Motor neuron (in vitro differentiated cells): ENCODE data around the gene ZG16. TPM values are rescaled to one million over a fixed set of nuclear protein-coding genes. Genes with fewer than 3 reads are reported as not detected.

Experiments
- ATAC-seq, 8 experiments: fragments of 200-7000 bp; cut with Tn5 transposase; replicated peaks in 6 of 8; 2 replicates each; pipeline ENCODE4 v1.8.0; 2021; ENCODE audit warnings: mild to moderate bottlenecking in 8 of 8, moderate library complexity in 8 of 8
- H3K27ac ChIP-seq, 2 donors: fragments of 250-450 bp; sonication (Bioruptor Pico); 2 replicates each; pipeline ENCODE4 v1.9.0; 2021; ENCODE audit warnings: antibody characterized with exemption in 2 of 2, mild to moderate bottlenecking in 2 of 2, moderate library complexity in 1 of 2
- H3K4me1 ChIP-seq, 2 donors: fragments of 250-450 bp; sonication (Bioruptor Pico); replicated peaks in 1 of 2; 2 replicates each; pipeline ENCODE4 v1.6.1; 2021; ENCODE audit warnings: antibody characterized with exemption in 2 of 2, mild to moderate bottlenecking in 2 of 2, moderate library complexity in 1 of 2
- H3K4me3 ChIP-seq, 5 donors: fragments of 250-450 bp; sonication (Bioruptor Pico); 2 replicates each; pipeline ENCODE4 v1.9.0; 2021; ENCODE audit warnings: antibody characterized with exemption in 5 of 5, mild to moderate bottlenecking in 5 of 5, moderate library complexity in 4 of 5
- WGBS, 10 experiments: fragments of 450-650 bp; shearing (Covaris generic); methylation state at CpG; one replicate each; pipeline ENCODE4 v1.0.0; 2022; 5-methylcytosine and 5-hydroxymethylcytosine counted together
- in situ Hi-C, 9 experiments: fragments of 400-800 bp; cut with MboI; loops; one replicate each; pipeline ENCODE4 v1.15.0; 2021; ENCODE audit warnings: low sequenced_read_pairs in 9 of 9, low pct_unique_long_range_greater_than_20kb in 2 of 9; ENCODE audit not compliant: unreplicated experiment in 9 of 9
- total RNA-seq, 8 experiments: library from RNA; unstranded; fragments of 300-600 nt; gene quantifications; 2 replicates each; pipeline versions ENCODE4 v1.2.3 to v1.2.4, GENCODE V29; 2022

Gene ZG16
- total RNA-seq, 8 experiments from 2014 or later = 0.08 to 0.19 (median 0.10) TPM; not detected in 3

- in situ Hi-C loops = loop anchor here in 4 of 9 experiments (25.0 kb wide), 2 partner anchors 96 to 196 kb away; partner anchors contain the start of genes C16orf92 (in 3 of the 4), DOC2A (in 3 of the 4) and ASPHD1 (in 1 of the 4)
Observed at GRCh38 chr16:29815793-29816693, 38.0 kb downstream of the ZG16 start, which contains the start of gene PAGR1. Gene PAGR1 (plus strand): TSS chr16:29816152. CDS start chr16:29816526, 374 bp downstream.

GRCh38 chr16:29816694-29817441 lies 38.8 kb downstream of the ZG16 start:
- ATAC-seq = peak; percentile 7 to 30 (median 10)
- peak overlapping the region; percentile 96 to 97 for H3K27ac ChIP-seq
- H3K4me1 ChIP-seq = peaks cover 12 to 33% of the 10 kb centered on the region in 2 donors
- in situ Hi-C loops = loop anchor here in 4 of 9 experiments (25.0 kb wide), 2 partner anchors 95 to 195 kb away; partner anchors contain the start of genes C16orf92 (in 3 of the 4), DOC2A (in 3 of the 4) and ASPHD1 (in 1 of the 4)
- 0 to 16% (median 0%) methylated on average over 1 to 17 of the region's 37 CpGs; no CpG with 5 or more reads in 5 of the 10 experiments for WGBS, 10 experiments
- peak overlapping the region; percentile 49 to 86 (median 72) for H3K4me3 ChIP-seq

More at GRCh38 chr16:29815793-29816693, 38.0 kb downstream of the ZG16 start, which contains the start of gene PAGR1:
- H3K4me3 ChIP-seq = peak within 1 kb of the TSS; percentile 49 to 86 (median 72)
- H3K4me1 ChIP-seq = peaks cover 12 to 33% of the 10 kb centered on the region in 2 donors
- ATAC-seq = peak; percentile 48 to 70 (median 62)
- H3K27ac ChIP-seq = peak within 1 kb of the TSS; percentile 96 to 97
- WGBS, 10 experiments = 0 to 2% (median 1%) methylated on average over 4 to 26 of the region's 70 CpGs; no CpG with 5 or more reads in 1 of the 10 experiments

- 68 to 100% (median 95%) methylated on average over 1 to 4 of the region's 4 CpGs; no CpG with 5 or more reads in 1 of the 10 experiments for WGBS, 10 experiments
Observed at GRCh38 chr16:29818082-29818481, 40.0 kb downstream of the ZG16 start.

GRCh38 chr16:29819506-29819905 lies 41.5 kb downstream of the ZG16 start:
- Histone ChIP-seq H3K4me1 (peaks cover 7 to 19% of the 10 kb centered on the region in 2 donors), H3K4me3 (no peak overlapping the region), H3K27ac (no peak overlapping the region)
- ATAC-seq = no peak
- WGBS, 10 experiments = 71 to 90% (median 83%) methylated on average over 2 to 6 of the region's 15 CpGs; no CpG with 5 or more reads in 6 of the 10 experiments
- in situ Hi-C loops = loop anchor here in 4 of 9 experiments (25.0 kb wide), 2 partner anchors 93 to 193 kb away; partner anchors contain the start of genes C16orf92 (in 3 of the 4), DOC2A (in 3 of the 4) and ASPHD1 (in 1 of the 4)

More at GRCh38 chr16:29818082-29818481, 40.0 kb downstream of the ZG16 start:
- ATAC-seq = no peak
- H3K27ac ChIP-seq = no peak overlapping the region
- no peak overlapping the region for H3K4me3 ChIP-seq
- in situ Hi-C loops = loop anchor here in 4 of 9 experiments (25.0 kb wide), 2 partner anchors 94 to 194 kb away; partner anchors contain the start of genes C16orf92 (in 3 of the 4), DOC2A (in 3 of the 4) and ASPHD1 (in 1 of the 4)
- peaks cover 12 to 33% of the 10 kb centered on the region in 2 donors for H3K4me1 ChIP-seq

GRCh38 chr16:29820271-29820701 lies 42.2 kb downstream of the ZG16 start, which contains the start of gene MVP:
Gene MVP (plus strand): TSS chr16:29820462. CDS start chr16:29830550, 10,088 bp downstream.
- in situ Hi-C loops = loop anchor here in 4 of 9 experiments (25.0 kb wide), 2 partner anchors 92 to 192 kb away; partner anchors contain the start of genes C16orf92 (in 3 of the 4), DOC2A (in 3 of the 4) and ASPHD1 (in 1 of the 4)
- H3K4me3 ChIP-seq = peak within 1 kb of the TSS in 3 of 5 donors; percentile 13 to 32 (median 26)
- no peak within 1 kb of the TSS for H3K27ac ChIP-seq
- 16% methylated on average over 3 of the region's 4 CpGs; no CpG with 5 or more reads in 9 of the 10 experiments for WGBS, 10 experiments
- ATAC-seq = peak in 3 of 8 experiments; percentile 25 to 38 (median 29)
- H3K4me1 ChIP-seq = peaks cover 7 to 16% of the 10 kb centered on the region in 2 donors

- in situ Hi-C loops = loop anchor here in 4 of 9 experiments (25.0 kb wide), 2 partner anchors 91 to 191 kb away; partner anchors contain the start of genes C16orf92 (in 3 of the 4), DOC2A (in 3 of the 4) and ASPHD1 (in 1 of the 4)
- Histone ChIP-seq H3K4me1 (peaks cover 9 to 23% of the 10 kb centered on the region in 2 donors), H3K4me3 (peak overlapping the region in 2 of 5 donors; percentile 26 to 32), H3K27ac (no peak overlapping the region)
- 0 to 96% (median 83%) methylated on average over 1 to 4 of the region's 11 CpGs; no CpG with 5 or more reads in 3 of the 10 experiments for WGBS, 10 experiments
- ATAC-seq = peak in 3 of 8 experiments; percentile 7 to 20 (median 12)
Observed at GRCh38 chr16:29820730-29821642, 42.9 kb downstream of the ZG16 start.

- in situ Hi-C loops = loop anchor here in 4 of 9 experiments (25.0 kb wide), 2 partner anchors 91 to 191 kb away; partner anchors contain the start of genes C16orf92 (in 3 of the 4), DOC2A (in 3 of the 4) and ASPHD1 (in 1 of the 4)
- H3K27ac ChIP-seq = no peak overlapping the region
- WGBS, 10 experiments = 0 to 100% (median 85%) methylated on average over 1 to 7 of the region's 7 CpGs; no CpG with 5 or more reads in 5 of the 10 experiments
- H3K4me1 ChIP-seq = peaks cover 9 to 23% of the 10 kb centered on the region in 2 donors
- H3K4me3 ChIP-seq = no peak overlapping the region
- ATAC-seq = peak in 2 of 8 experiments; percentile 19 to 37
Observed at GRCh38 chr16:29821643-29822115, 43.6 kb downstream of the ZG16 start.

GRCh38 chr16:29824589-29825144 lies 46.6 kb downstream of the ZG16 start:
- 0 to 100% (median 90%) methylated on average over 1 to 4 of the region's 7 CpGs; no CpG with 5 or more reads in 2 of the 10 experiments for WGBS, 10 experiments
- no peak overlapping the region for H3K4me3 ChIP-seq
- no peak for ATAC-seq
- no peak overlapping the region for H3K27ac ChIP-seq
- H3K4me1 ChIP-seq = peaks cover 2 to 16% of the 10 kb centered on the region in 2 donors
- in situ Hi-C loops = loop anchor here in 5 of 9 experiments (25.0 kb wide), 2 partner anchors 88 to 188 kb away; partner anchors contain the start of genes C16orf92 (in 4 of the 5), DOC2A (in 4 of the 5) and ASPHD1 (in 1 of the 5)

GRCh38 chr16:29825145-29826044 lies 47.3 kb downstream of the ZG16 start:
- peak; percentile 11 to 82 (median 68) for ATAC-seq
- no peak overlapping the region for H3K4me3 ChIP-seq
- peaks cover 2 to 10% of the 10 kb centered on the region in 2 donors for H3K4me1 ChIP-seq
- H3K27ac ChIP-seq = peak overlapping the region in 1 of 2 donors; percentile 58
- in situ Hi-C loops = loop anchor here in 1 of 9 experiments (25.0 kb wide), 1 partner anchor 187 kb away; the partner anchor contains the start of genes C16orf92 and DOC2A
- 10 to 83% (median 55%) methylated on average over 1 to 3 of the region's 10 CpGs; no CpG with 5 or more reads in 2 of the 10 experiments for WGBS, 10 experiments
